HG02623 (cell line): ENCODE data around the gene CYTH1.

Experiments used
- ATAC-seq: cut with Tn5 transposase; IDR thresholded peaks from one replicate; pipeline ENCODE4 v1.9.1; 2021; ENCODE audit warnings: moderate library complexity; ENCODE audit not compliant: unreplicated experiment

CYTH1 gene

GRCh38 chr17:78781893-78782304, at the start of gene CYTH1:
Gene CYTH1, minus strand, starts transcription at chr17:78782273. Its CDS starts 50 bp downstream, at chr17:78782223.
- no peak for ATAC-seq

GRCh38 chr17:78829477-78829876, 47.4 kb upstream of the CYTH1 start:
- no peak for ATAC-seq

- ATAC-seq: no peak
Measured at GRCh38 chr17:78828470-78829185, 46.6 kb upstream of the CYTH1 start.

- ATAC-seq: no peak
Measured at GRCh38 chr17:78826836-78827509, 44.9 kb upstream of the CYTH1 start.

GRCh38 chr17:78826421-78826820, 44.3 kb upstream of the CYTH1 start:
- ATAC-seq: no peak

GRCh38 chr17:78825696-78826095, 43.6 kb upstream of the CYTH1 start:
- no peak for ATAC-seq

- ATAC-seq: no peak
Measured at GRCh38 chr17:78824240-78824639, 42.2 kb upstream of the CYTH1 start.

GRCh38 chr17:78823282-78824046, 41.4 kb upstream of the CYTH1 start:
- no peak for ATAC-seq

- no peak for ATAC-seq
Measured at GRCh38 chr17:78822552-78822951, 40.5 kb upstream of the CYTH1 start.

- no peak for ATAC-seq
Measured at GRCh38 chr17:78821961-78822360, 39.9 kb upstream of the CYTH1 start.

GRCh38 chr17:78820841-78821240, 38.8 kb upstream of the CYTH1 start:
- ATAC-seq: no peak

- ATAC-seq: no peak
Measured at GRCh38 chr17:78819806-78820792, 38.0 kb upstream of the CYTH1 start.

GRCh38 chr17:78819402-78819801, 37.3 kb upstream of the CYTH1 start:
- ATAC-seq: no peak

GRCh38 chr17:78818932-78819331, 36.9 kb upstream of the CYTH1 start:
- no peak for ATAC-seq

GRCh38 chr17:78818152-78818846, 36.2 kb upstream of the CYTH1 start:
- no peak for ATAC-seq

GRCh38 chr17:78817123-78817522, 35.0 kb upstream of the CYTH1 start:
- ATAC-seq: no peak

- ATAC-seq: no peak
Measured at GRCh38 chr17:78815696-78816095, 33.6 kb upstream of the CYTH1 start.

GRCh38 chr17:78812855-78813254, 30.8 kb upstream of the CYTH1 start:
- no peak for ATAC-seq

GRCh38 chr17:78808163-78808562, 26.1 kb upstream of the CYTH1 start:
- no peak for ATAC-seq

- ATAC-seq: no peak
Measured at GRCh38 chr17:78806451-78806850, 24.4 kb upstream of the CYTH1 start.
